Loucy (cell line): ENCODE data around the gene FAM110C.

Source experiments
- H2AFZ ChIP-seq: fragments of 200-600 bp; sonication (generic); 2 replicates; pipeline ENCODE4 v1.6.0; 2016; ENCODE audit warnings: antibody characterized with exemption, mild to moderate bottlenecking, low read length, moderate library complexity
- H3F3A ChIP-seq: fragments of 200-600 bp; 2 replicates; pipeline ENCODE4 v1.6.0; 2016; ENCODE audit warnings: antibody characterized with exemption, low read depth, mild to moderate bottlenecking
- H3K27me3 ChIP-seq: fragments of 200-600 bp; sonication (generic); 2 replicates; pipeline ENCODE4 v1.6.1; 2014; ENCODE audit warnings: low read length, mild to moderate bottlenecking; ENCODE audit not compliant: insufficient read depth, poor library complexity, severe bottlenecking
- H3K36me3 ChIP-seq: fragments of 200-600 bp; sonication (generic); 2 replicates; pipeline ENCODE4 v1.6.1; 2016; ENCODE audit warnings: low read length; ENCODE audit not compliant: insufficient read depth
- H3K4me1 ChIP-seq: fragments of 200-600 bp; sonication (generic); 2 replicates; pipeline ENCODE4 v1.5.1; 2014; ENCODE audit warnings: low read length, mild to moderate bottlenecking; ENCODE audit not compliant: insufficient read depth, poor library complexity, severe bottlenecking
- H3K4me2 ChIP-seq: fragments of 200-600 bp; sonication (generic); 2 replicates; pipeline ENCODE4 v1.6.0; 2014; ENCODE audit warnings: antibody characterized with exemption, low read length, low read depth, mild to moderate bottlenecking; ENCODE audit not compliant: poor library complexity, severe bottlenecking
- H3K4me3 ChIP-seq: fragments of 200-600 bp; sonication (generic); 2 replicates; pipeline ENCODE4 v1.5.1; 2014; ENCODE audit warnings: low read length, mild to moderate bottlenecking, mixed read lengths; ENCODE audit not compliant: poor library complexity, severe bottlenecking
- H3K79me2 ChIP-seq: fragments of 200-600 bp; sonication (generic); 2 replicates; pipeline ENCODE4 v1.6.1; 2014; ENCODE audit warnings: low read length; ENCODE audit not compliant: insufficient read depth
- H3K9ac ChIP-seq: fragments of 200-600 bp; sonication (generic); 2 replicates; pipeline ENCODE4 v1.6.0; 2014; ENCODE audit warnings: mild to moderate bottlenecking, low read depth, low read length, moderate library complexity; ENCODE audit not compliant: poor library complexity, severe bottlenecking
- H3K9me2 ChIP-seq: fragments of 200-600 bp; sonication (generic); replicated peaks from 2 replicates; pipeline ENCODE4 v1.6.1; 2016; ENCODE audit warnings: low read depth, low read length, mixed read lengths
- H3K9me3 ChIP-seq: fragments of 200-600 bp; sonication (generic); 2 replicates; pipeline ENCODE4 v1.6.1; 2014; ENCODE audit warnings: mild to moderate bottlenecking, antibody characterized with exemption, low read length, low read depth; ENCODE audit not compliant: insufficient read depth
- H4K20me1 ChIP-seq: fragments of 200-600 bp; sonication (generic); 2 replicates; pipeline ENCODE4 v1.6.0; 2014; ENCODE audit warnings: antibody characterized with exemption, low read length, mild to moderate bottlenecking; ENCODE audit not compliant: insufficient read depth, poor library complexity, severe bottlenecking
- EZH2phosphoT487 ChIP-seq: fragments of 200-600 bp; IDR thresholded peaks from 2 replicates; pipeline ENCODE4 v1.6.1; 2018; ENCODE audit warnings: antibody characterized with exemption, mild to moderate bottlenecking, moderate library complexity, borderline replicate concordance
- TF ChIP-seq, protein P1 (sequence below): fragments of 200-600 bp; sonication (generic); conservative IDR thresholded peaks from 2 replicates; pipeline ENCODE4 v1.5.1; 2014; ENCODE audit warnings: mild to moderate bottlenecking, antibody characterized with exemption, low read length

The FAM110C gene

DNA sequence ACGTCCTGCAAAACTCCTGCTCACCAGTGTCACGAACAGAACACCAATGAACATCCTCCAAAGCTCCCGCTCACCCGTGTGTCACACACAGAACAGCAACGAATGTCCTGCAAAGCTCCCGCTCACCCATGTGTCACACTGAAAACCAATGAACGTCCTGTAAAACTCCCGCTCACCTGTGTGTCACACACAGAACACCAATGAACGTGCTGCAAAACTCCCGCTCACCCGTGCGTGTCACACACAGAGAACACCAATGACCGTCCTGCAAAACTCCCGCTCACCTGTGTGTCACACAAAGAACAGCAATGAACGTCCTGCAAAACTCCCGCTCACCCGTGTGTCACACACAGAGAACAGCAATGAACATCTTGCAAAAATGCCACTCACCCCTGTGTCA is 20.5 kb upstream of the FAM110C start:
- no peak for TF ChIP-seq EZH2phosphoT487
- TF ChIP-seq, protein P1, sequence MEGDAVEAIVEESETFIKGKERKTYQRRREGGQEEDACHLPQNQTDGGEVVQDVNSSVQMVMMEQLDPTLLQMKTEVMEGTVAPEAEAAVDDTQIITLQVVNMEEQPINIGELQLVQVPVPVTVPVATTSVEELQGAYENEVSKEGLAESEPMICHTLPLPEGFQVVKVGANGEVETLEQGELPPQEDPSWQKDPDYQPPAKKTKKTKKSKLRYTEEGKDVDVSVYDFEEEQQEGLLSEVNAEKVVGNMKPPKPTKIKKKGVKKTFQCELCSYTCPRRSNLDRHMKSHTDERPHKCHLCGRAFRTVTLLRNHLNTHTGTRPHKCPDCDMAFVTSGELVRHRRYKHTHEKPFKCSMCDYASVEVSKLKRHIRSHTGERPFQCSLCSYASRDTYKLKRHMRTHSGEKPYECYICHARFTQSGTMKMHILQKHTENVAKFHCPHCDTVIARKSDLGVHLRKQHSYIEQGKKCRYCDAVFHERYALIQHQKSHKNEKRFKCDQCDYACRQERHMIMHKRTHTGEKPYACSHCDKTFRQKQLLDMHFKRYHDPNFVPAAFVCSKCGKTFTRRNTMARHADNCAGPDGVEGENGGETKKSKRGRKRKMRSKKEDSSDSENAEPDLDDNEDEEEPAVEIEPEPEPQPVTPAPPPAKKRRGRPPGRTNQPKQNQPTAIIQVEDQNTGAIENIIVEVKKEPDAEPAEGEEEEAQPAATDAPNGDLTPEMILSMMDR = no peak
- no peak overlapping the region for H3K4me3 ChIP-seq

GRCh38 chr2:65121-65520 is 18.8 kb upstream of the FAM110C start:
- H3K4me1 ChIP-seq = peaks cover 3% of the 10 kb centered on the region

More for the DNA sequence above, 20.5 kb upstream of the FAM110C start:
- H3K27me3 ChIP-seq = no peaks in the 10 kb centered on the region
- no peaks in the 10 kb centered on the region for H3K9me3 ChIP-seq
- no peaks in the 10 kb centered on the region for H3K9me2 ChIP-seq
- H3F3A ChIP-seq = no peaks in the 10 kb centered on the region
- H2AFZ ChIP-seq = no peak overlapping the region
- no peaks in the 10 kb centered on the region for H3K79me2 ChIP-seq
- no peak overlapping the region for H3K9ac ChIP-seq
- H4K20me1 ChIP-seq = no peaks in the 10 kb centered on the region
- peaks cover 3% of the 10 kb centered on the region for H3K4me1 ChIP-seq
- no peak overlapping the region for H3K4me2 ChIP-seq
- H3K36me3 ChIP-seq = no peaks in the 10 kb centered on the region

GRCh38 chr2:55587-56448 is 9.5 kb upstream of the FAM110C start:
- H3F3A ChIP-seq = no peaks in the 10 kb centered on the region
- peaks cover 10% of the 10 kb centered on the region for H3K4me1 ChIP-seq
- H3K36me3 ChIP-seq = no peaks in the 10 kb centered on the region

More at GRCh38 chr2:65121-65520, 18.8 kb upstream of the FAM110C start:
- Histone ChIP-seq H3K79me2 (no peaks in the 10 kb centered on the region), H4K20me1 (no peaks in the 10 kb centered on the region), H3K4me2 (no peak overlapping the region), H3K4me3 (no peak overlapping the region), H3K9me3 (no peaks in the 10 kb centered on the region), H3K36me3 (no peaks in the 10 kb centered on the region), H3K9me2 (no peaks in the 10 kb centered on the region), H3F3A (no peaks in the 10 kb centered on the region), H2AFZ (0 out of 2 replicates have a peak overlapping the region, but pooled peaks have one; percentile 26), H3K9ac (no peak overlapping the region), H3K27me3 (no peaks in the 10 kb centered on the region)
- TF ChIP-seq, protein P1 = no peak
- TF ChIP-seq EZH2phosphoT487 = no peak

More at GRCh38 chr2:55587-56448, 9.5 kb upstream of the FAM110C start:
- Histone ChIP-seq H3K4me3 (no peak overlapping the region), H3K9me2 (no peaks in the 10 kb centered on the region), H3K9me3 (peaks cover 22% of the 10 kb centered on the region; the same call in 1 of the 2 replicates), H3K9ac (no peak overlapping the region), H3K27me3 (no peaks in the 10 kb centered on the region), H4K20me1 (no peaks in the 10 kb centered on the region), H3K4me2 (no peak overlapping the region), H3K79me2 (no peaks in the 10 kb centered on the region), H2AFZ (no peak overlapping the region)
- TF ChIP-seq, protein P1 = no peak
- no peak for TF ChIP-seq EZH2phosphoT487
